Measurements from ENCODE around the gene MMP20.

The MMP20 gene

DNA sequence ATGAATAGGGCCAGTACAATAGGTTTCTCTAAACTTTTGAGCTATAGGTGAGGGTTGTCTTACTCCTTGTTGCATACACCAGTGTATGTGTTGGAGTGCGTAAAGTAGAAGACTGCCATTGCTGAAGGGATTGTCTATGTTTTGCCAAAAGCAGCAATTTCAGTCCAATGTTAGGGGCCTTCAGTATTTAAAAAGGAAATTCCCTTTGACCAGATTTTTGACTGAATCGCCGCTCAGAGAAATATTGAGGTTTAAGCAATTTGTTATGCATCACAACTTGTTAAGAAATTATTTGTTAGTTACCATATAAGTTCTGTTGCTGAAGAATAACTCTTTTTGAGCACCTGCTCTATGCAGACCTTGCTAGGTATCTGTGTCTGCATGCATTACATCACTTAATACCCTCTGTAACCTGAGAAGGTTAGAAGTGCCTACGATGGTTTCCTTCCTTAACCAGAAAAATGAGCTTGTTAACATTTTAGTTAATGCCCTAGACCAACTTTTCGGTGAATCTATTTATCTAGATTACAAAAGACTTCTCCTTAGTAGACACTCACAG, 33.9 kb downstream of the MMP20 start:
- DNase-seq, result no peak

GRCh38 chr11:102590276-102591049, 34.7 kb downstream of the MMP20 start:
- no peak for DNase-seq

GRCh38 chr11:102589047-102589459, 36.1 kb downstream of the MMP20 start:
- no peak for DNase-seq

DNA sequence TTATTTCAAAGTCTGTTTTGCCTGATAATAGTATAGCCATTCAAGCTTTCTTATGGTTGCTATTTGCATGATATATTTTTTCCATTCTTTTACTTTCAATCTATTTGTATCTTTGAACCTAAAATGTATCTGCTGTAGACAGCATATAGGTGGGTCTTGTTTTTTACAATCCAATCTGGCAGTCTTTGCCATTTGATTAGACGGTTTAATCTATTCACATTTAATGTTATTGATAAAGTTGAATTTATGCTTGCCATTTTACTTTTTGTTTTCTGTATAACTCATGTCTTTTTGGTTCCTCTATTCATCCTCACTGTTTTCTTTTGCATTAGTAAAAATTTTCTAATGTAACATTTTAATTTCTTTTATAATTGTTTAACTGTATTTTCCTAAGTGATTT, 37.4 kb downstream of the MMP20 start:
- no peak for DNase-seq

DNA sequence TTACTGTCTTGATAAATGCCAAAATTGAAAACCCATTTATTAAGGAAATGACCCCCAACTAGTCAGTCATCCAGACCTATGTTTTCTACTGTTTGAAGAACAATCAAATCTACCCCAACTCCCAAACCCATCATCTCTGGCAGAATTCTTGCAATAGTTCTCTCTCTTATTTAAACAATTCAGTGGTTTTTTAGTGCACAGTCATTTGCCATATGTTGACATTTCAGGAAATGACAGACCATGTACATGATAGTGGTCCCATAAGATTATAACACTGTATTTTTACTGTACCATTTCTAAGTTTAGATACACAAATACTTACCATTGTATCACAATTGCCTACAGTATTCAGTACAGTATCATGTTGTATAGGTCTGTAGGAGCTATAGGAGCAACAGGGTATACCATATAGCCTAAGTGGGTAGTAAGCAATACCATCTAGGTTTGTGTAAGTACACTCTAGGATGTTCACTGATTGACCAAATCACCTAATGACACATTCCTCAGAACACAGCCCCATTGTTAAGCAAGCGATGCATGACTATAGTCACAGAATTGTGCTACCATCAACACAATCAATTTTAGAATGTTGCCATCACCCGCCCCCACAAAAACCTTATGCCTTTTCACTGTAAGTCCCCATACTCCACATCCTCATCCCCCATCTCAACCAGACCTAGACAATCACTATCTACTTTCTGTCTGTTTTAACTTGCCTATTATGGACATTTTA, 41.8 kb downstream of the MMP20 start:
- no peak for DNase-seq

- DNase-seq, result no peak
Measured at GRCh38 chr11:102582140-102582539, 43.0 kb downstream of the MMP20 start.

DNA sequence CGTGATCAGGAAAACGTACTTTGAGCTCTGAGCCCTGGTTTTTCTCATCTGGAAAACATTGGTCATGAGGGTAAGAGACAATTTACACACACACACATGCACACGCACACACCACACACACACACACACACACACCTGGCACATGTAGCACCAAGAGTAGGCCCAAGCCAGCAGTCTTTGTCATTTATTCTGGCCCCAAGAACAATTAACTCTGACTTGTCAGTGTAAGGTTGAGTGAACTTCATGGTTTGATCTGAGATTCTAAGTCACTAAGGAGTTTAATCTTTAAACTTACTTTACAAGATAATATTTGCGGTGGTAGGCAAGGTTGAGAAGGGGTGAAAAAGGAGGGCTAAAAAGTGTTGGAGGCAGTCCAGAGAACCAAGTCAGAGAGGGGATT, 44.1 kb downstream of the MMP20 start:
- DNase-seq, result no peak

DNA sequence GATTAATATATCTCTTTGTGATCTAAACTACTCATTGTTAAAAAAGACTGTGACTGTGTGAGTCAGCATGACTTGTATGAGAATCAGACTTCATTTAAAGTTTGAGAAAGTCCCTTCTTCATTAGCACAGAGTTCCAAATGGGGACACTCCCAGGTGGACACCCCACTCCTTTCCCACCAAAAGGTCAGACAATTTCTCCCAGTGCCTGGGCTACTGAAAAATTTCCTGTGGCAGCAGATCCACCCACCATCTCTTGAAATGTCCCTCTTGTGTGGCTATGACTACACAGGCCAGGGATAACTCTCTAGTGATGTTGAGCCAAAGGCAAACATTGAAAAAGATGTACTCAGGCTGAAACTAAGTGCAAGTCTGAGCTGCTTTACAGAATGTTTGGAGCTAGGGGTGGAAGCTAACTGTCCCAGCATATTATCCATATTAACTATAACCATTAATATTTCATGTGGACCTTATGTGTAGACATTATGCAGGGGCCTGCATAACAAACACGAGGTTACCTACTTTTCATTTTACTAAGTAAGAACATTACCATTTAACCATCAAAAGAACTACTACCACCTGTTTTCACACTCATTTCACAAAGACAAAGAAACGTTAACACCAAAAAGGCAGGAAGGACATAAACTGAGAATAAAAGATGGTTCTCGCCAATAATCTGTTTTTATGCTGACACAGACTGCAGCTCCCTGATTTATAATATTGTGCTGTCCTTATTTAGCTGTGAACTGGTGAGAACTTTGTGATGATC, 44.8 kb downstream of the MMP20 start:
- DNase-seq, result no peak

DNA sequence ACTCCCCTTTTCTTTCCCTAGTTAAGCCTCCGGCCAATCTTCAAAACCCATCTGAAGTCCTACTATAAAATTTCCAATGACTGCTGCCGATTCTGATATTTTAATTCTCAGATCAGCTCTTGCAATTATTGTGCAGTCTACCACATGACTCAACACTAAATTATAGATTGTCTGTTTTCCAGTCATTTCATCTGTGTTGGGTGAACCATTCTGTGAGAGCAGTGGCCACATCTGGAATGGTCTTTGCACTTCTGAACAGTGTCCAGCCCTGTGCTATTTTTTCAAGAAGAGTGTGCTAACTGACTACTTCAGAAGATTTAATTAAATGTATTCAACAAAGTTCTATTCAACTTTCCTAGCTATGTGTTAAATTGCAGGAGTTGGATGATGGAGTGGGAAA, 47.4 kb downstream of the MMP20 start:
- DNase-seq, result no peak

GRCh38 chr11:102577182-102577581, 48.0 kb downstream of the MMP20 start:
- DNase-seq, result no peak

DNA sequence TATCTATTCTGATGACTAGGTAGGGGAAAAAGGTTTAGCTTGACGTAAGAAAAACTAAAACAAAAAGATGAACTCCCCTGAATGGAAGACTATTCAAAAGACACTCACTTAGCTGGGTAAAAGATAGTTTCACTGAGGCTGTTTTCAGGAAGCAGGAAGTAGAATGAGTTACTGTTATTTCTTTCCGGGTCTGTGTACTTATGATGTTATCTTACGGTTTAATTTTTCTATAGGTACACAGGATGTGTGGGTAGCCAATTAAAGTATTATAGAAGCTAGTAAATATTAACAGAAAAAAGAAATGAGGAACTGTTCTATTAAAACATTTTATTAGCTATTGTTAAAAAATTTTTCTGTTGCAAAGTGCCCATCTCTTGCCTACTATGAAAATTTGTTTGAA, 48.8 kb downstream of the MMP20 start:
- DNase-seq, result no peak

GRCh38 chr11:102575012-102575411, 50.1 kb downstream of the MMP20 start:
- no peak for DNase-seq

- DNase-seq, result no peak
Measured at GRCh38 chr11:102573851-102574250, 51.3 kb downstream of the MMP20 start.

- DNase-seq, result no peak
Measured at GRCh38 chr11:102572554-102573220, 52.4 kb downstream of the MMP20 start.

GRCh38 chr11:102568851-102569250, 56.3 kb downstream of the MMP20 start:
- no peak for DNase-seq

DNA sequence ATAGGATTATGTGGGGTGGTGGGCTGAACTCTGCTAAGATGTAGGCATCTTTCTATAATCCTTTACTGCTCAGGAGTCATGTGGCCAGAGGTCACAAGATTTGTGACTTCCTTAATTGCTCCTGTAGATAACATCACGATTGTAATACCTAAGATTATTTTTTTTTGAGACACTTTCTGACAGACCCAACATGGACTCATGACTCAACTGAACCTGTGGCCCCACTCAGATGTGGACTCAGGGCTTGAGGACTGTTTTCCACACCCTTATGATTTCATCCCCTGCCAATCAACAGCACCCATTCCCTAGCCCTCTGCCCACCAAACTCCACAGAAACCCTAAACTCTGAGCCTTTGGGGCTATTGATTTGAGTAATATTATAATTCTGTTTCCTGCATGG, 59.0 kb downstream of the MMP20 start:
- no peak for DNase-seq

DNA sequence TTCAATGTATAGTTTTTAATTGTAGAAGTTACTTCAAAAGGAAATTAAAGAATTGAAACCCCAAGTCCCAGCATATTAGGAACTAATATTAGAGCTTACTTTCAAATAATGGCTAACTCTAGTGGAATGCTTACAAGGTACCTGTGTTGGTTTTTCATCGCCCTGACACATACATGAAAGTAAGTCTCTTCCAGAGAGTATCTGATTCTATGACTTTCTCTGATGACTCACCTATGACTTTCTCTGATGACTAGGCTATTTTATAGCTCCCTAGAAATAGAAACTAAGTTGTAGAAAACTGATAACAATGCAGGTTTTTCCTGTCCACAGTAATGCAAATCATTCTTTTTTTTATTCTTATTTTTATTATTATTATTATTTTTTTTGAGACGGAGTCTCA, 61.0 kb downstream of the MMP20 start:
- no peak for DNase-seq

DNA sequence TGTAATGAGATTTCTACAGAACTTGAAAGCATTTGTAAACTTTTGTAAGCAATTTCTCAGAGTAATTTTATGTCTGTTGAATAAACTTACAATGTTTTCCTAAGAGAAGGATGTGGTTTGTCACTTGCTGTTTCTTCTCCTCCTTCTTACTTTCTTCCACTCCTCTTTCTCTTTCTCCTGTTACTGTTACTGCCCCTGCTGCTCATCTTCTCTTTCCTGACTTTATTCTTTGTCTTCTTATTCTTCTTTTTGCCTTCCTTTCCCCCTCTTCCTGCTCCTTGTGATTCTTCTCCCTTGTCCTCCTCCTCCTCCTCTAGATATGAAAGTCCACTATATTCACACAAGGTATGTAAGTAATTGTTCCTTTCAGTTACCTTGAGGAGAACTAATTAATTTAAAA, 63.5 kb downstream of the MMP20 start:
- no peak for DNase-seq

DNA sequence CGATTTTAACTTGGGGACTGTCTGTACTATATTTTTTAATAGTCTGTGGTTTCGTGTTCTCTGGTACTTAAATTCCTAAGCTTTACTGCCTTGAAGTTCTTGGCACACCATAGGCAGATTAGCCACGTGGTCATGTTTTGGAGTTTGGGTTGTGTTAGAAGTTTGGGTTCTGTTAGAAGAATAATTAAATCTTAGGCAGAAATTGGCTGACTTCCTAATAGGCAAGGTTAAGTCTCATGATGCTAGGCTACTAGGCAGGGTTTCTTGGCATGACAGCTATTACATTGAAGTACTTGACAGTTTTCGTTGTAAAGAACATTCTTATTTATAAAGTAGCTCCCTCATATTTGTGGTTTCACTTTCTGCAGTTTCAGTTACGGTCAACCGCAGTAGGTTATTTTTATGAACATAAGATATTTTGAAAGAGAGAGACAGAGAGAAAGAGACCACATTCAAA, 64.5 kb downstream of the MMP20 start:
- no peak for DNase-seq

- DNase-seq, result no peak
Measured at GRCh38 chr11:102559839-102560238, 65.3 kb downstream of the MMP20 start.

- no peak for DNase-seq
Measured at GRCh38 chr11:102555091-102555490, 70.0 kb downstream of the MMP20 start.

DNA sequence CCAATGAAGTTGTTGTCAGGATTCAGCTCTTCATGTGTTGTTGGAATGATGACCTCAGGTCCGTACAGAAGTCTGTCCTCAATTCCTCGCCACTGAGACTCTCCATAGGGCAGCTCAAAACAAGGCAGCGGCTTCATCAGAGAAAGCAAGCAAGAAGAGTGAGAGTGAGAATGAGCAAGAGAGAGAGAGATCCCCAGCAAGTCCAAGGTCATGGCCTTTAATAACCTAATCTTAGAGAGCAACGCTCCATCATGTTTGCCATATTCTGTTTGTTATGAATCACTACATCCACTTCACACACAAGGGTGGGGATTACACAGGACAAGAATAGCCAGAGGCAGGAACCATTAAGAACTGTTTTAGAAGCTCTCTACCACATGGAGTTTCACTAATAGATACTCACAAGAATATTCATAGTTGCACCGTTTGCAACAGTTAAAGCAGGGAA, 71.3 kb downstream of the MMP20 start:
- DNase-seq, result no peak

Measured in NCI-H524 treated with DMSO at 0.1 percent for 48 hours (cell line).